Measurements from ENCODE around the gene ZNF695.
"Not testable (repeated sequence)": the region's sequence is repeated elsewhere in the genome, so short reads cannot be mapped to it uniquely, and the experiment has no call there.

ZNF695 gene

DNA sequence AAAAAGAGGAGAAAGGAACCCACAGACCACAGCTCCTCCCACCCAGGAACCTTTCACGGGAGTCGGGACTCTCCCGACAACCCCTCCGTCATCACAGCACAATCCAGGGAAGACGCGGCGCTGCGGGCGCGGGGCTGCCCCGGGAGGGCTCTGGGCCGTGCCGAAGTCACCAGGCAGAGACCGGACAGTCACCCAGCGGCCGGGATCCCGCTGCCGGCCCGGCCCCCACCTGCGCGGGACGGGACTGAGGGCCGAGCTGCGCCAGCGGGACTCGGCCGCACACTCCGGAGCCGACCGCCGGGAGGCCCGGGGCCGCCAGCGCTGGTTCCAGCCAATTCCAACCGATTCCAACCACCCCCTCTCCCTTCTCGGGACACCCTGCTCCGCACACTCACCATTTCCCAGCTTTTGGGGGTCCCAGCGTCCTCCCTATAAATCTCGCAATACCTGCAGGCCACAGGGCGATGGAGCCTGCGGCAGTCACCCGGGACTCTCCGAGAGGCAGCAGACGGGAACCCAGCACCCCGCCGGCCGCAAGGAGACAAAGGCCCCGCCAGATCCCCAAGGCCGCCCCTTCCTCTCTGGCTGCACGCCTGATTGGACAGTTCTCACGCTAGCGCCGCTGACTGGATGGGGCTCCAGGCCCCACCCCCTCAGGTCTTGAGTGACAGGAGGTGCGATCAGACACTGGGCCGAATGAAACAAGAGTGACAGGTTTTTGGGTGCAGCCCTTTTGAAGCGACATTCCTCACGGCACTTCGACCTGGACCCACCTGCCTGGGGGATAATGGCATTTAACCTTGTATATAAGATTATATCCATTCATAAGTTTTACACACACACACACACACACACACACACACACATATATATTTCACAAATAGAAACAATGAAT, at the start of gene ZNF695:
Gene ZNF695, minus strand, starts transcription at position 547 of the 895 bp plus-strand sequence. Its CDS starts 149 bp downstream, at position 398.
- DNase-seq: peak; percentile 99

DNA sequence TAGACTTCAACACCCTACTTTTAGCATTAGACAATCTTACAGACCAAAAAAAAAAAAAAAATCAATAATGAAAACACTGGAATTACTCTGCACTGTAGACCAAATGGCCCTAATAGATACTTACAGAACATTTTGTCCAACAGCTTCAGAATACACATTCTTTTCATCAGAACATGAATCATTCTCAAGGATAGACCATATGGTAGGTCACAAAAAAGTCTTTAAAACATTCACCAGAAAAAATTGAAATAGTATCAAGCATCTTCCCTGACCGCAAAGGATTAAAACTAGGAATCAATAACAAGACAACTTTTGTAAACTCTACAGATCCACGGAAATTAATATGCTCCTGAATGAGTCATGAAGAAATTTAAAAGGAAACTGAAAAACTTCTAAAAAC, 48.2 kb upstream of the ZNF695 start:
- no peak for DNase-seq

DNA sequence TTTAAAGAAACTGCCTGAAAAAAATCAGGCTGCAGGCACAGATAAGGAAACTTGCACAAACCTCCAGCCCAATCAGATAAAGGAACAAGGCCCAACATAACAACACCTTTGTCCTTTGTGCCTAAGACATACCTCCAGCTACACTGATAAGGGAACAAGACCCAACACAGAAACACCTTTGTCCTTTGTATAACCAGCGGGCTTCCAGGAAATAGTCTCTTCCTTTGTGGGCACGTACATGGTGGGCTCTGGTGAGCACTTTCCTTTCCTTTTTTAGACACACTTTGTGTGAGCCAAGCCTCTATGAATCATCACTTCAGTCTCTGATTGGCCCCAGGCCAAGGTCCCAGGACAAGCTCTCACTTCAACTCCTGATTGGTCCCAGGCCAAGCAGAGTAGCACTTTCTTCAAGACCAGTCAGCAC, 47.1 kb upstream of the ZNF695 start:
- DNase-seq: peak; percentile 55

DNA sequence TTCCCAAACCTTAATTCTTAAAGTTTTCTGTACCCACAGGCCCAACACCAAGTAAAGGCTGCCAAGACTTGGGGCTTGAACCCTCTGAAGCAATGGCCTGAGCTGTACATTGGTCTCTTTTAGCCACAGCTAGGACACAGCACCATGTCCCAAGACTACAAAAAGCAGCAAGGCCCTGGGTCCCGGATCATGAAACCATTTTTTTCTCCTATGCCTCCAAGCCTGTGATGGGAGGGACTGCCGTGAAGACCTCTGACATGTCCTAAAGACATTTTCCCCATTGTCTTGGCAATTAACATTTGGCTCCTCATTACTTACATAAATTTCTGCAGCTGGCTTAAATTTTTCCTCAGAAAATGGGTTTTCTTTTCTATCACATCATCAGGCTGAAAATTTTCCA, 39.8 kb upstream of the ZNF695 start:
- no peak for DNase-seq

DNA sequence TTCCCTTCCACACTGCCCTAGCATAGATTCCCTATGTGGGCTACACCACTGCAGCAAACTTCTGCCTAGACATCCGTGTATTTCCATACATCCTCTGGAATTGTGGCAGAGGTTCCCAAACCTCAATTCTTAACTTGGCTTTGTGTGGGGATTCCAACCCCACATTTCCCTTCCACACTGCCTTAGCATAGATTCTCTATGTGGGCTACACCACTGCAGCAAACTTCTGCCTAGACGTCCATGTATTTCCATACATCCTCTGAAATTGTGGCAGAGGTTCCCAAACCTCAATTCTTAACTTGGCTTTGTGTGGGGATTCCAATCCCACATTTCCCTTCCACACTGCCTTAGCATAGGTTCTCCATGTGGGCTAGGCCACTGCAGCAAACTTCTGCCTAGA, 39.4 kb upstream of the ZNF695 start:
- DNase-seq: no peak

DNA sequence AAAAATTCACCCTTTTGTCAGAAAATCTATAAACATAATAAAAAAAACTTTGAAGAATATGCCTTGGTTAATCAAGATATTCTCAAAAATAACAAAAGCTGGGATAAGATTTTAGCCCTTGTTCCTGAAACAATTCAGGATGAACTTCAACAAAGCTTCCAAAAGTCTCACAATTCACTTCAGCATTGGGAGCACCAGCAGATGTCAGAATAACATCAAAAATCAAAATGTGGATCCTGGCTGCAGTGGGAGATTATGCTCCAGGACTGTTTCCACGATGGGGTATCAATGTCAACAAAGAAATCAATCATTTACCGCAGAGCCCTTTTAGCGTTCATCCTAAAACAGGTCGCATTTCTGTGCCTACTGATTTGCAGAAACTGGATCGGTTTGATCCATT, 35.5 kb upstream of the ZNF695 start:
- no peak for DNase-seq

DNA sequence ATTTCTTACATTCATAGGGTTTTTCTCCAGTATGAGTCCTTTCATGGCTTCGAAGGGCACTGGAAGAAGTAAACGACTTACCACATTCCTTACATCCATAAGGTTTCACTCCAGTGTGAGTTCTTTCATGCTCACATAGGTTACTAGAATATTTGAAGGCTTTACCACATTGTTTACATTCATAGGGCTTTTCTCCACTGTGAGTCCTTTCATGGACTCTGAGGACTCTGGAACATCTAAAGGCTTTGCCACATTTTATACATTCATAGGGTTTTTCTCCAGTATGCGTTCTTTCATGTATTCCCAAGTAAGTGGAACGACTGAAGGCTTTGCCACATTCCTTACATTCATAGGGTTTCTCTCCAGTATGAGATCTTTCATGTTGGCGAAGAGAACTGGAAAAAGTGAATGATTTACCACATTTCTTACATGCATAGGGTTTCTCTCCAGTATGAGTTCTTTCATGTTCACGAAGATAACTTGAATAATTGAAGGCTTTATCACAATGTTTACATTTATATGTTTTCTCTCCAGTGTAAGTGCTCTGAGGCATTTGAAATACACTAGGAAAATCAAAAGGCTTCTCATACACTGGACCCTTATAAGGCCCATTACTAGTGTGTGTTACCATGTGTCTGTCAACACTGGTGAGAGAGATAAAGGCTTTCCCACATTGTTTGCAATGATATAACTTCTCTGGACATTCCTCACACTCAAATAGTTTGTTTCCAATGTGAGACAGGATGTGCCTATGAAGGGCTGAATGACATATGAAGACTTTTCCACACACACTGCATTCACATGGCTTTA, 29.9 kb upstream of the ZNF695 start:
- no peak for DNase-seq

DNA sequence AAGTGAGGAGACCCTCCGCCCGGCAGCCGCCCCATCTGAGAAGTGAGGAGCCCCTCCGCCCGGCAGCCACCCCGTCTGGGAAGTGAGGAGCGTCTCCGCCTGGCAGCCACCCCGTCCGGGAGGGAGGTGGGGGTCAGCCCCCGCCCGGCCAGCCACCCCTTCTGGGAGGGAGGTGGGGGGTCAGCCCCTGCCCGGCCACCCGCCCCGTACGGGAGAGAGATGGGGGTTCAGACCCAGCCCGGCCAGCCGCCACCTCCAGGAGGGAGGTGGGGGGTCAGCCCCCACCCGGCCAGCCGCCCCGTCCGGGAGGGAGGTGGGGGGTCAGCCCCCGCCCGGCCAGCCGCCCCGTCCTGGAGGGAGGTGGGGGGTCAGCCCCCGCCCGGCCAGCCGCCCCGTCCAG, 24.4 kb upstream of the ZNF695 start:
- DNase-seq: not testable (repeated sequence)

DNA sequence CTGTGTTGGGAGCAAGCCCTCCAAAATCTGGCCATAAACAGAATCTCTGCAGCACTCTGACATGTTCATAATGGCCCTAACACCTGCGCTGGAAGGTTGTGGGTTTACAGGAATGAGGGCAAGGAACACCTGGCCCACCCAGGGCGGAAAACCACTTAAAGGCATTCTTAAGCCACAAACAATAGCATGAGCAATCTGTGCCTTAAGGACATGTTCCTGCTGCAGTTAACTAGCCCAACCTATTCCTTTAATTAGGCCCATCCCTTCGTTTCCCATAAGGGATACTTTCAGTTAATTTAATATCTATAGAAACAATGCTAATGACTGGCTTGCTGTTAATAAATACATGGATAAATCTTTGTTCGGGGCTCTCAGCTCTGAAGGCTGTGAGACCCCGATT, 16.8 kb upstream of the ZNF695 start:
- DNase-seq: not testable (repeated sequence)

DNA sequence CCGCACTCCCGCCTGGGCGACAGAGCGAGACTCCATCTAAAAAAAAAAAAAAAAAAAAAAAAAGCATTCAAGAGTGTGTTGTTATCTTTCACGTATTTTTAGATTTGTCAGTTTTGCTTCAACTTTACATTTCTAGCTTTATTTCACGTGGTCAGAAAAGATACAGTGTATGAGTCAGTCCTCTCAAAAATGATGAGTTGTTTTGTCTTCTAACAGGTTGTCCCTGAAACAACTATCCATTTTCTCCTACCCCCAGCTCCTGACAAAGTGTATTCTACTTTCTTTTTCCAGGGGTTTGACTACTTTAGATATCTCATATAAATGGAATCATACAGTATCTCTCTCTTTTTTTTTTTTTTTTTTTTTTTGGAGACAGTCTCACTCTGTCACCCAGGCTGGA, 5.5 kb upstream of the ZNF695 start:
- no peak for DNase-seq

DNA sequence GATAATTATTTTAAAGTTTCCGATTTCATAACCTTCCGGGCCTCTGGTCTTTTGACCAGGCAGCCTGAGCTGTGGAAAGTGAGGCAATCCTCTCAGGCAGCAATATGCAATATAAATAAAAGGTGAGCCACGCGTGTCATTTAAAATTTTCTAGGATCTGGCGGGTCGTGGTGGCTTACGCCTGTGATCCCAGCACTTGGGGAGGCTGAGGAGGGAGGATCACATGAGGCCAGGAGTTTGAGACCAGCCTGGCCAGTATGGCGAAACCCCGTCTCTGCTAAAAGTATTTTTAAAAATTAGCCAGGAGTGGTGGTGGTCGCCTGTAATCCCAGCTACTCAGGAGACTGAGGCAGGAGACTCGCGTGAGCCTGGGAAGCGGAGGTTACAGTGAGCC, 546 bp upstream of the ZNF695 start:
- no peak for DNase-seq

DNA sequence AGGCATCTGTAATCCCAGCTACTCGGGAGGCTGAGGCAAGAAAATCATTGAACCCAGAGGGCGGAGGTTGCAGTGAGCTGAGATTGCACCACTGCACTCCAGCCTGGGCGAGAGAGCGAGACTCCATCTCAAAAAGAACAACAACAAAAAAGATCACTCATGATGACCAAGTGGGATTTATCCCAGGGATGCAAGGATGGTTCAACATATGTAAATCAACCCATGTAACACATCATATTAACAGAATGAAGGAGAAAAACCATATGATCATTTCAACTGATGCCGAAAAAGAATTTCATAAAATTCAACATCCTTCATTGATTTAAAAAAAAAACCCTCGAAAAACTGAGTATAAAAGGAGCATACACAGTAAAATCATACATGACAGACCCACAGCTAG, 3.8 kb downstream of the ZNF695 start:
- not testable (repeated sequence) for DNase-seq

DNA sequence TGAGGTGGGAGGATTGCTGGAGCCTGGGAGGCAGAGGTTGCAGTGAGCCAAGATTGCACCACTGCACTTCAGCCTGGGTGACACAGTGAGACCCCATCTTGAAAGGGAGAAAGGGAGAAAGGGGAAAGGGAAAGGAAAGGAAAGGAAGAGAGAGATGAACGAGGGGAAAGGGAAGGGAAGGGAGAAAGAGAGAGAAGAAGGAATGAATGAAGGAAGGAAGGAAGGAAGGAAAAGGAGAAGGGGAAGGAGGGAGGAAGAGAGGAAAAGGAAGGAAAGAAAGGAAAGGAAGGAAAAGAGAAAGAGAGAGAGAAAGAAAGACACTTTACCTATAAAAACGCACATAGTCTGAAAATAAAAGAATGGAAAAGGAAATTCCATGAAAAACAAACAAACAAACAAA, 18.0 kb downstream of the ZNF695 start:
- DNase-seq: no peak

DNA sequence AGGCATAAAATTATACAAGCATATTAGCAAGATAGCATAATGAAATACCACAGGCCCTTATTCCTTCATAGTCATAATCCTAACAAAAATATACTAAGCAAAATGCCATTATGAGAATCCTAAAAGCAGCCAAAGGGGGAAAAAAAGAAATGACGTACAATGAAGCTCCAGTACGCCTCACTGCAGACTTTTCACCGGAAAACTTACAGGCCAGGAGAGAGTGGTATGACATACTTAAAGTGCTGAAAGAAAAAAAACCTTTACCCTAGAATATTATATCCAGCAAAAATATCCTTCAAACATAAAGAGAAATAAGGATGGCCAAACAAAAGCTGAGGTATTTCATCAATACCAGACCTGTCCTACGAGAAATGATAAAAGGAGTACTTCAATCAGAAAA, 19.5 kb downstream of the ZNF695 start:
- no peak for DNase-seq

DNA sequence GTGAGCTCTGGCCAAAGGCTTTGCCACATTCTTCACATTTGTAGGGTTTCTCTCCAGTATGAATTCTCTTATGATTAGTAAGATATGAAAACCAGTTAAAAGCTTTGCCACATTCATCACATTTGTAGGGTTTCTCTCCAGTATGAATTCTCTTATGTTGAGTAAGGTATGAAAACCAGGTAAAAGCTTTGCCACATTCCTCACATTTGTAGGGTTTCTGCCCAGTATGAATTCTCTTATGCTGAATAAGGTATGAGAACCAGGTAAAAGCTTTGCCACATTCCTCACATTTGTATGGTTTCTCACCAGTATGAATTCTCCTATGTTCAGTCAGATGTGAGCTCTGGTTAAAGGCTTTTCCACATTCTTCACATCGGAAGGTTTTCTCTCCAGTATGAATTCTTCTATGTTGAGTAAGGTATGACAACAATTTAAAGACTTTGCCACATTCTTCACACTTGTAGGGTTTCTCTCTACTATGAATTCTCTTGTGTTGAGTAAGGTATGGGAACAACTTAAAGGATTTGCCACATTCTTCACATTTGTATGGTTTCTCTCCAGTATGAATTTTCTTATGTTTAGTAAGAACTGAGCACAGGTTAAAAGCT, 20.7 kb downstream of the ZNF695 start:
- peak; percentile 19 for DNase-seq

DNA sequence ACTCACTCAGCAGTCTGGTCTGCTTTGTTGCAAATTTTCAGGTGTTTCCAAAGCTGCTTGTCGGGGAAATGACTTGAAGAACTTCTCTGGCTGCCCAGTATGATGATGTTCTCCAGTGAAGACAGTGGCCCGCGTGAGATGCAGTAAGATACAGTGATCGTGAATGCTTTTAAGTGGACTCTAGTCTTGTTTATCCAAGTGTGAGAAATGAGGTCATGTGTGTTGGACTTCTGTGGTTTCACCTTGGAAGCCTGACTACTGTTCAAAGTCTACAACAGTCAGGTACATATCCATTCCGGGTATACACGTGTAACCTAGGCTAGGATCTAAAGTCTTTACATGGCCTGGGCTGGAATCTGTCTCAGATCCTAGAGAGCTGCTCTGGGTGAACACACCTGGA, 29.1 kb downstream of the ZNF695 start:
- no peak for DNase-seq

DNA sequence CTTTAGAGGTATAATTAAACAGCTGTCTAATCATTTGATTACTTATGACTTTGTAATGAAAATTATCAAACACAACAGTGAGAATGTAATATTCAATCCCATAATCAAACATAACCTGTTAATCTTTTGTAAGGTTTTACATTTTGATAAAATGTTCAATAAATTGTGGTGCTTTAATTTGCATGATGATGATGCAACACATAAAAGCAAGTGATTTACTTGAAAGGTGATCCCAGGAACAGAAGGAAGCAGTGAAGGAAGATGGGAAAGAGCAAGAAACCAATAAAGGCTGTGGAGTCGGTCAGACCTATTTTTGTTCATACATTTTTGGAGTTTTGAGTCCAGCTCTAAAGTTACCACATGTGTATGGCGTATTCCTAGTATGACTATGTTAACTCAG, 29.6 kb downstream of the ZNF695 start:
- no peak for DNase-seq

DNA sequence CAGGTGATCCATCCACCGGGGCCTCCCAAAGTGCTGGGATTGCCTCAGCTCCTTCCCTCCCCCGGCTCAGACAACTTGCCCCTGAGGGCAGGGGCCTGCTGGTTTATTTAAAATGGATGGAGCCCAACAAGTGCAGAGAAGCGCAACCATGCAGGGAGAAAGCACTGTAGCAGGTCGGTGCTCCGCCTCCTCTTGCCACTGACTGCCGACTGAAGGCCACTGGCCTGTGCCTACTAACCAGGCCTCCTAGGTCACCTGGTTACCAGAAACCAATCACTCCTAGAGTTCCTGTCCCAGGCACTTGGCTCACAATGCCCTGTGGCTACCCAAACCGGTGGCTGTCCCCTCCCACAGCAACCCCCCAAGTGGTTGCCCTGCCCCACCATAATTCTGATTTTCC, 35.9 kb downstream of the ZNF695 start:
- DNase-seq: no peak

DNA sequence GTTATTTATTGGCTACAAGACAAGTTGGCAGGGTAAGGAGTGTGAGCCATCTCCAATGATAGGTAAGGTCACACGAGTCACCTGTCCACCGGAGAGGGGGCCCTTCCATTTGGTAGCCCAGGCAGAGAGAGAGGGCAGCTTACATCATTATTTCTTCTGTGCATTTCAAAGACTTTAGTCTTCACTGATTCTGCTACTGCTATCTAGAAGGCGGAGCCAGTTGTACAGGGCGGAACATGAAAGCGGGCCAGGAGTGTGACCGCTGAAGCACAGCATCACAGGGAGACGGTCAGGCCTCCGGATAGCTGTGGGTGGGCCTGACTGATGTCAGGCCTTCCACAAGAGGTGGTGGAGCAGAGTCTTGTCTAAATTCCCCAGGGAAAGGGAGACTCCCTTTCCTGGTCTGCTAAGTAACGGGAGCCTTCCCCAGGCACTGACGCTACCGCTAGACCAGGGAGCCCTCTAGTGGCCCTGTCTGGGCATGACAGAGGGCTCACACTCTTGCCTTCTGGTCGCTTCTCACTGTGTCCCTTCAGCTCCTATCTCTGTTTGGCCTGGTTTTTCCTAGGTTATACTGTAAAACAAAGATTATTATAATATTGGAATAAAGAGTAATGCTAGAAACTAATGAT, 36.7 kb downstream of the ZNF695 start:
- peak; percentile 78 for DNase-seq

DNA sequence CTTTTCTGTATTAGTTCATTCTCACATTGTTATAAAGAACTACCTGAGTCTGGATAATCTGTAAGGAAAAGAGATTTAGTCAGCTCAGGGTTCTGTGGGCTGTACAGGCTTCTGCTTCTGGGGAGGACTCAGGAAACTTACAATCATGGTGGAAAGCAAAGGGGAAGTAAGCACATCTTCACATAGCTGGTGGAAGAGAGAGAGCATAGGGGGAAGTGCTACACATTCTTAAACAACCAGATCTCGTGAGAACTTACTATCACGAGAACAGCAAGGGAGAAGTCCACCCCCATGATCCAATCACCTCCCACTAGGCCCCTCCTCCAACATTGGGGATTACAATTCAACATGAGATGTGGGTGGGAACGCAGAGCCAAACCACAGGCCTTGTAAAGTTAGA, 38.2 kb downstream of the ZNF695 start:
- peak; percentile 39 for DNase-seq

DNA sequence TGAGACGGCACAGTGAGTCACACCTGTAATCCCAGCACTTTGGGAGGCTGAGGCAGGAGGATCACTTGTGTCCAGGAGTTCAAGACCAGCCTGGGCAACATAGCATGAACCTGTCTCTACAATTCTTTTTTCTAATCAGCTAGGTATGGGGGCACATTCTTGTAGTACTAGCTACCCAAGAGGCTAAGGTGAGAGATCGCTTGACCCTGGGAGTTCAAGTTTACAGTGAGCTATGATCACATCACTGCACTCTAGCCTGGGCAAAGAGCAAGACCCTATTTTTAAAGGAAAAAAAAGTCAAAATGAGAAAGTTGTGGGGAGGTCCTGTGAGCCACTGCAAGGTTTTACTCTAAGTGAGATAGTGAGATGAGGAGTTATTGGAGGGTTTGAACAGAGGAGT, 41.4 kb downstream of the ZNF695 start:
- DNase-seq: no peak

DNA sequence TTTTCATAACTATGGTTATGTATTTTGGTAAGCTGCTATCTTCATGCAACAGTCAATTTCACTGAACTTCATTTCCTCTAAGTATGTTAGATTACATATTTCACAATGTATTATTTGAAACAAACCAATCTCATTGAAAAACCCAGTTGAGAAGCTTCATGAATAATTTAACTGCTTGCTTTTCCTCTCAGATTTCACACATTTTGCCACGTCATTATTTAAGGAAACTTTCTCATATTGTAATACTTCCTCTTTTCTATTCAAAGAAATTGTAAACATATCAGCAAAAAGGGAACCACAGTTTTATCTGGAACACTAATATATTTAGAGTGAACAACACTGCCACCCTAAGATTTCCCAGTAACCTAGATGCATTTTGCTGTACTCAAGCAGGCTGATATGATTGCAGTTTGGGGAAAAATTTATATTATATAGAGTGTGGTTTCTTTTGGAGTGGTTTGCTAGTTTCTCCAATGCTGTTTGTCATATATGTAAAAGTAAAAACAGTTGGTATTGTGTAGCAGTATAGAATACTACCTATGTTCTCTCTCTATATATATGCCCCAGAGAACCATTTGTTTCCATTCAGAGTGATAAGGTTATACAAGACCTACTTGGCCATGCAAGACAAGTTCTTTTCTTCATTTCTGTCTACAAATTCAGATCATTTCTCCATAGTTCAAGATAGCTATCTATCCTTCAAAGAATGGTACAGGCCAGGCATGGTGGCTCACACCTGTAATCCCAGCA, 47.7 kb downstream of the ZNF695 start:
- peak; percentile 98 for DNase-seq

All from OCI-M1 (cell line).